Fibroblast of lung (primary cell): ENCODE results near the gene PARVG. TPM values are rescaled to one million over a fixed set of nuclear protein-coding genes. Genes with fewer than 3 reads are reported as not detected.
A peak's percentile ranks its signal among the peaks of the same experiment; 100 is the strongest.

Source experiments
- DNase-seq, 2 donors: peaks; one replicate each; pipeline versions ENCODE4 v3.0.0 to v3.0.0-alpha.2; 2010; ENCODE audit warnings: low read depth in 2 of 2
- H2AFZ ChIP-seq: 2 replicates; pipeline ENCODE4 v1.5.1; 2012; ENCODE audit warnings: low read length, control low read depth, inconsistent platforms
- H3K27ac ChIP-seq: 2 replicates; pipeline ENCODE4 v1.5.1; 2011; ENCODE audit warnings: low read length, control low read depth; ENCODE audit not compliant: insufficient read depth
- H3K27me3 ChIP-seq: 2 replicates; pipeline ENCODE4 v1.5.1; 2011; ENCODE audit warnings: mild to moderate bottlenecking, low read length; ENCODE audit not compliant: control insufficient read depth, insufficient read depth
- H3K36me3 ChIP-seq: 2 replicates; pipeline ENCODE4 v1.5.1; 2011; ENCODE audit warnings: low read length; ENCODE audit not compliant: control insufficient read depth, insufficient read depth
- H3K4me1 ChIP-seq: 2 replicates; pipeline ENCODE4 v1.5.1; 2011; ENCODE audit warnings: low read length; ENCODE audit not compliant: control insufficient read depth, insufficient read depth; ENCODE audit errors: extremely low read depth
- H3K4me2 ChIP-seq: 2 replicates; pipeline ENCODE4 v1.5.1; 2011; ENCODE audit warnings: low read length, control low read depth; ENCODE audit not compliant: insufficient read depth; ENCODE audit errors: extremely low read depth
- H3K4me3 ChIP-seq, 4 experiments: fragments of 200-600 bp in 1 of 4; sonication (generic) in 1 of 4; replicated peaks in 1 of 4; 2 replicates each; pipeline ENCODE4 v1.5.1; 2011 to 2016; ENCODE audit warnings: low read length in 4 of 4, low read depth in 3 of 4, mild to moderate bottlenecking in 3 of 4, control low read depth in 2 of 4, inconsistent platforms in 1 of 4, mixed read lengths in 1 of 4; ENCODE audit not compliant: insufficient read depth in 1 of 4; ENCODE audit errors: control extremely low read depth in 1 of 4
- H3K79me2 ChIP-seq: 2 replicates; pipeline ENCODE4 v1.5.1; 2012; ENCODE audit warnings: mild to moderate bottlenecking, low read length, inconsistent platforms; ENCODE audit not compliant: control insufficient read depth, insufficient read depth
- H3K9ac ChIP-seq: 2 replicates; pipeline ENCODE4 v1.5.1; 2011; ENCODE audit warnings: mild to moderate bottlenecking, low read length, control low read depth; ENCODE audit not compliant: insufficient read depth
- H3K9me3 ChIP-seq: 2 replicates; pipeline ENCODE4 v1.5.1; 2012; ENCODE audit warnings: low read depth, low read length; ENCODE audit not compliant: control insufficient read depth, insufficient read depth
- H4K20me1 ChIP-seq: 2 replicates; pipeline ENCODE4 v1.5.1; 2011; ENCODE audit warnings: low read length; ENCODE audit not compliant: control insufficient read depth, insufficient read depth; ENCODE audit errors: extremely low read depth
- EZH2 ChIP-seq: IDR thresholded peaks from 2 replicates; pipeline ENCODE4 v1.5.1; 2012; ENCODE audit warnings: low read length, control low read depth, mild to moderate bottlenecking; ENCODE audit errors: missing control alignments
- polyA plus RNA-seq, 2 donors: library from polyadenylated mRNA; depleted of rRNA in 1 of 2; stranded (reverse) in 1 of 2; unstranded in 1 of 2; fragments of >200 nt; gene quantifications; 2 replicates each; pipeline ENCODE4 v1.2.1, GENCODE V29; 2011 to 2012; ENCODE audit warnings: missing spikeins in 1 of 2
- total RNA-seq: library from RNA; depleted of rRNA; stranded (reverse); fragments of >200 nt; gene quantifications from 2 replicates; pipeline ENCODE4 v1.2.1, GENCODE V29; 2014
- TF ChIP-seq, protein P1 (sequence below), 2 donors: IDR thresholded peaks in 1 of 2; conservative IDR thresholded peaks in 1 of 2; 1 replicate in 1 of 2; 2 replicates in 1 of 2; pipeline ENCODE4 v1.5.1; 2011 to 2012; ENCODE audit warnings: low read length in 2 of 2, control low read depth in 1 of 2, inconsistent platforms in 1 of 2, low read depth in 1 of 2, mild to moderate bottlenecking in 1 of 2

The PARVG gene
- total and polyA plus RNA-seq, 2 donors (not counting 1 experiment from before 2014, with no cell fraction given), result not detected

DNA sequence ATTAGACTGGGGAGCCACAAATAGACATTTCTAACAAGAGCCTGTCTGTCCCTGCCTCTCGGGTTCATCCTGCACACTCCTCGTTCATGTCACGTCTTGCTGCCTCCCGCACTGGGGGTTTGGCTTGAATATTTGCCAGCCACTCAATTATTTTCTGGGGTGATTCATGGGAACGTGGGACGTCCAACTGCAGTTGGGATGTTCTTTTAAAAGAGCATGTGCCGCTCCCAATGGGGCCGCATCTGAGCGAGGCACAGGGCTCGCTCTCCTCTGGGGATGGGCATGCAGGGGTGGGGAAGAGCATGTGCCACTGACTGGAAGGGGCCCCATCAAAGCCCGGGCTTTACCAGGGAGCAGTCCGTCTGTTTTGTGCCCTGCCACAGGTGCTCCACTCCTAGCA is 43.4 kb downstream of the PARVG start:
- Histone ChIP-seq H3K36me3 (no peaks in the 10 kb centered on the region), H3K27me3 (peaks cover 2% of the 10 kb centered on the region), H3K27ac (no peak overlapping the region), H2AFZ (no peak overlapping the region), H3K4me2 (no peak overlapping the region), H3K4me3 (no peak overlapping the region), H3K79me2 (no peaks in the 10 kb centered on the region), H3K9ac (no peak overlapping the region), H3K4me1 (no peaks in the 10 kb centered on the region), H4K20me1 (no peaks in the 10 kb centered on the region), H3K9me3 (no peaks in the 10 kb centered on the region)
- peak in 1 of 2 donors; percentile 22 for DNase-seq
- TF ChIP-seq, protein P1, sequence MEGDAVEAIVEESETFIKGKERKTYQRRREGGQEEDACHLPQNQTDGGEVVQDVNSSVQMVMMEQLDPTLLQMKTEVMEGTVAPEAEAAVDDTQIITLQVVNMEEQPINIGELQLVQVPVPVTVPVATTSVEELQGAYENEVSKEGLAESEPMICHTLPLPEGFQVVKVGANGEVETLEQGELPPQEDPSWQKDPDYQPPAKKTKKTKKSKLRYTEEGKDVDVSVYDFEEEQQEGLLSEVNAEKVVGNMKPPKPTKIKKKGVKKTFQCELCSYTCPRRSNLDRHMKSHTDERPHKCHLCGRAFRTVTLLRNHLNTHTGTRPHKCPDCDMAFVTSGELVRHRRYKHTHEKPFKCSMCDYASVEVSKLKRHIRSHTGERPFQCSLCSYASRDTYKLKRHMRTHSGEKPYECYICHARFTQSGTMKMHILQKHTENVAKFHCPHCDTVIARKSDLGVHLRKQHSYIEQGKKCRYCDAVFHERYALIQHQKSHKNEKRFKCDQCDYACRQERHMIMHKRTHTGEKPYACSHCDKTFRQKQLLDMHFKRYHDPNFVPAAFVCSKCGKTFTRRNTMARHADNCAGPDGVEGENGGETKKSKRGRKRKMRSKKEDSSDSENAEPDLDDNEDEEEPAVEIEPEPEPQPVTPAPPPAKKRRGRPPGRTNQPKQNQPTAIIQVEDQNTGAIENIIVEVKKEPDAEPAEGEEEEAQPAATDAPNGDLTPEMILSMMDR (conservative IDR thresholded peaks at IDR 0.05 in 1 of 2, IDR thresholded peaks at IDR 0.05 in 1 of 2; ENCODE audit: low read depth in 1 of 2, low read length in 2 of 2), result no peak
- TF ChIP-seq EZH2, result no peak

DNA sequence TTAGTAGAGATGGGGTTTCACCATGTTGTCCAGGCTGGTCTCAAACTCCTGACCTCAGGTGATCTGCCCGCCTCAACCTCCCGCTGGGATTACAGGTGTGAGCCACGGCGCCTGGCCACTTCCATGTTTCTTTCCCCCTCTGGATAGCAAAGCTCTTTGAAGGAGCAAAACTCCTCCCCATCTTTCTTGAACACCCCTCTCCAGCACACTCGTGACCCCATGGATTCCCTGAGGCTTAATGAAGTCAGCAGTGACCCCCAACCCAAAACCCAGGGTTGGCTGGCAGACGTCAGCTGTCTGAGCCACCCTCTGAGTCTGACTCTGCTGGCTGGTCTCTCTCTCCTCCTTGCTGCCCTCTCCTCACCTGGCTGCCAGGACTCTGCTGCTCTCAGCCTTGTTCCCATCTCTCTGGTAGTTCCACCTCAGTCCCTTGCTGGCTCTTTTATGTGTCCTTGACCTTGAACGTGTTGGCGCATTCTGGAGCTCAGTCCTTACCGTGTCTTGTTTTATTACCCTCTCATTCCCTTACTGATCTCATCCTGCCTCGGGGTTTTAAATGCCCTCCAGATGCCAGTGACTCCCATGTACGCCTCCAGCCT is 44.5 kb downstream of the PARVG start:
- no peak for TF ChIP-seq EZH2
- DNase-seq, result no peak
- no peaks in the 10 kb centered on the region for H3K79me2 ChIP-seq
- no peak overlapping the region for H3K4me2 ChIP-seq
- H3K27me3 ChIP-seq, result peaks cover 2% of the 10 kb centered on the region
- H4K20me1 ChIP-seq, result no peaks in the 10 kb centered on the region
- no peak overlapping the region for H3K9ac ChIP-seq
- H3K9me3 ChIP-seq, result no peaks in the 10 kb centered on the region
- no peak overlapping the region for H3K27ac ChIP-seq
- H3K4me3 ChIP-seq, result no peak overlapping the region
- no peaks in the 10 kb centered on the region for H3K4me1 ChIP-seq
- H3K36me3 ChIP-seq, result no peaks in the 10 kb centered on the region
- no peak overlapping the region for H2AFZ ChIP-seq

DNA sequence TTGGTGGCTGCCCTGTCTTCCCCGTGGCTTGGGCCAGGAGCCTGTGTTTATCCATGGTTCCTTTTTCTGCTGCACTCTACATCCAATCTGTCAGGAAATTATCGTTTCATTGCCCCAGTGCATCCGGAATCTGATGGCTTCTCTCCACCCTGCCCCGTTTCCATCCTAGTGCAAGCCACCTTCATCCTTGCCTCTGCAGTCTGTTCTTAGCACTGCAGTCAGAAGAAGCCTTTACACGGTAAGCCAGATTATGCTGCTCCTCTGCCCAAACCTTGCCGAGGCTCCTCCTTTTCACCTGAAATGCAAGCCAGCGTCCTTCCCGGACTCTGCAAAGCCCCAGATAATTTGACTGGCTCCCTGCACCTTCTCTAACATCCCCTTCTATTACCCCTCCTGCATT is 45.1 kb downstream of the PARVG start:
- Histone ChIP-seq H3K27ac (no peak overlapping the region), H3K79me2 (no peaks in the 10 kb centered on the region), H3K4me2 (no peak overlapping the region), H2AFZ (no peak overlapping the region), H3K4me1 (no peaks in the 10 kb centered on the region), H3K9ac (no peak overlapping the region), H3K27me3 (peaks cover 2% of the 10 kb centered on the region), H3K36me3 (no peaks in the 10 kb centered on the region), H3K4me3 (no peak overlapping the region), H3K9me3 (no peaks in the 10 kb centered on the region), H4K20me1 (no peaks in the 10 kb centered on the region)
- TF ChIP-seq EZH2, result no peak
- TF ChIP-seq, protein P1 (conservative IDR thresholded peaks at IDR 0.05 in 1 of 2, IDR thresholded peaks at IDR 0.05 in 1 of 2; ENCODE audit: low read depth in 1 of 2, low read length in 2 of 2), result no peak
- no peak for DNase-seq
